Ovary (tissue), 10 donors: ENCODE measurements around the gene KRT33B. TPM values are rescaled to one million over a fixed set of nuclear protein-coding genes. Genes with fewer than 3 reads are reported as not detected.

Experiments
- DNase-seq, 5 donors: peaks; one replicate each; pipeline ENCODE4 v3.0.0-alpha.2; 2019 to 2020
- H3K27ac ChIP-seq, 2 donors: fragments of 200-600 bp; one replicate each; pipeline versions ENCODE4 v1.5.1 to v1.8.0; 2019 to 2022
- H3K27me3 ChIP-seq: fragments of 200-600 bp; one replicate; pipeline ENCODE4 v1.8.0; 2022
- H3K36me3 ChIP-seq: fragments of 200-600 bp; sonication (generic); one replicate; pipeline ENCODE4 v1.5.1; 2019
- H3K4me1 ChIP-seq: one replicate; pipeline ENCODE4 v1.8.1; 2013; ENCODE audit warnings: mild to moderate bottlenecking, moderate library complexity; ENCODE audit not compliant: insufficient read depth
- H3K4me3 ChIP-seq: fragments of 200-600 bp; sonication (generic); one replicate; pipeline ENCODE4 v1.5.1; 2017
- H3K9me3 ChIP-seq, 2 donors: fragments of 200-600 bp in 1 of 2; sonication (generic) in 1 of 2; one replicate each; pipeline versions ENCODE4 v1.5.1 to v1.8.1; 2013 to 2019; ENCODE audit warnings: mild to moderate bottlenecking in 1 of 2, moderate library complexity in 1 of 2
- EP300 ChIP-seq: sonication (generic); formaldehyde crosslinking; IDR thresholded peaks from one replicate; pipeline ENCODE4 v1.6.1; 2017; ENCODE audit warnings: antibody characterized with exemption
- POLR2A ChIP-seq: fragments of 450-650 bp; IDR thresholded peaks from one replicate; pipeline ENCODE4 v1.6.1; 2017; ENCODE audit warnings: antibody characterized with exemption, mild to moderate bottlenecking, moderate library complexity
- WGBS, 3 donors: extraction: QIAGEN DNeasy Blood & Tissue Kit in 1 of 3; methylation state at CpG; one replicate each; pipeline versions ENCODE4 v1.1.5 to v1.1.7; 2013 to 2017; 5-methylcytosine and 5-hydroxymethylcytosine counted together
- intact Hi-C, 4 donors: fragments of 100-400 bp; cut with DNase I; formaldehyde crosslinking; loops; one replicate each; pipeline versions ENCODE4 v1.11.0 to v1.15.1; 2022 to 2023
- long read RNA-seq, 3 donors: library from polyadenylated mRNA in 2 of 3; unstranded in 2 of 3; transcript quantifications; one replicate each; pipeline ENCODE4 v2.0.0 and lab custom pipeline, GENCODE V29; 2021 to 2026
- polyA plus RNA-seq, 2 donors: library from polyadenylated mRNA; stranded (reverse); fragments of 200-250 nt in 1 of 2; fragments of 350-450 nt in 1 of 2; fragmentation: Illumina TruSeq in 1 of 2; extraction: RNeasy Lipid Tissue Mini Kit (QIAGEN cat#74804) in 1 of 2; gene quantifications; one replicate each; pipeline ENCODE4 v1.2.3, GENCODE V29; 2013 to 2014
- total RNA-seq, 7 donors: library from RNA; depleted of rRNA in 2 of 7; stranded (reverse); fragments of >200 nt in 2 of 7; fragmentation: NEBNext Ultra II Directional in 3 of 7; extraction: Animal tissue kit (Norgen Biotek cat#: 25700) in 3 of 7; gene quantifications; one replicate each; pipeline versions ENCODE4 v1.1.0 to v1.2.4, GENCODE V29; 2016 to 2023
- TF ChIP-seq, protein P1 (sequence below), 3 donors: fragments of 450-650 bp in 2 of 3; fragments of 200-600 bp in 1 of 3; IDR thresholded peaks; one replicate each; pipeline versions ENCODE4 v1.5.1 to v1.8.0; 2016 to 2022; ENCODE audit warnings: antibody characterized with exemption in 3 of 3, mild to moderate bottlenecking in 1 of 3
- donor health status: DM: no; HTN: no; CAD: no; lungs with moderate emphysema.
- donor health status: DM: no; HTN: no; CAD: no.
- donor health status: Bipolar disorder and iron deficiency.
- donor health status: DM: yes; HTN: yes; CAD: no.
- donor health status: DM: no; HTN: no; CAD: no.
- donor health status: DM: yes; HTN: yes; CAD: no.

Gene KRT33B
- total RNA-seq (not detected), polyA plus RNA-seq (not detected)
- long read RNA-seq, donor 1, result 0 reads
- long read RNA-seq, donor 2, result 0 reads
- long read RNA-seq, donor 3, result 0 reads

GRCh38 chr17:41369713-41370112 lies at the start of gene KRT33B:
KRT33B (minus strand) TSS chr17:41369813; CDS start chr17:41369750, 63 bp downstream.
- 100% methylated on average over 1 of the region's 1 CpG for WGBS, 3 donors
- H3K4me3 ChIP-seq, result no peak within 1 kb of the TSS
- H3K4me1 ChIP-seq, result no peaks in the 10 kb centered on the region
- no peaks in the 10 kb centered on the region for H3K9me3 ChIP-seq
- no peak for DNase-seq
- no peaks in the 10 kb centered on the region for H3K27me3 ChIP-seq
- H3K36me3 ChIP-seq, result no peaks in the 10 kb centered on the region
- intact Hi-C loops, result no loop called here
- H3K27ac ChIP-seq, result no peak within 1 kb of the TSS
- TF ChIP-seq, protein P1, sequence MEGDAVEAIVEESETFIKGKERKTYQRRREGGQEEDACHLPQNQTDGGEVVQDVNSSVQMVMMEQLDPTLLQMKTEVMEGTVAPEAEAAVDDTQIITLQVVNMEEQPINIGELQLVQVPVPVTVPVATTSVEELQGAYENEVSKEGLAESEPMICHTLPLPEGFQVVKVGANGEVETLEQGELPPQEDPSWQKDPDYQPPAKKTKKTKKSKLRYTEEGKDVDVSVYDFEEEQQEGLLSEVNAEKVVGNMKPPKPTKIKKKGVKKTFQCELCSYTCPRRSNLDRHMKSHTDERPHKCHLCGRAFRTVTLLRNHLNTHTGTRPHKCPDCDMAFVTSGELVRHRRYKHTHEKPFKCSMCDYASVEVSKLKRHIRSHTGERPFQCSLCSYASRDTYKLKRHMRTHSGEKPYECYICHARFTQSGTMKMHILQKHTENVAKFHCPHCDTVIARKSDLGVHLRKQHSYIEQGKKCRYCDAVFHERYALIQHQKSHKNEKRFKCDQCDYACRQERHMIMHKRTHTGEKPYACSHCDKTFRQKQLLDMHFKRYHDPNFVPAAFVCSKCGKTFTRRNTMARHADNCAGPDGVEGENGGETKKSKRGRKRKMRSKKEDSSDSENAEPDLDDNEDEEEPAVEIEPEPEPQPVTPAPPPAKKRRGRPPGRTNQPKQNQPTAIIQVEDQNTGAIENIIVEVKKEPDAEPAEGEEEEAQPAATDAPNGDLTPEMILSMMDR (IDR thresholded peaks at IDR 0.05), result no peak
- TF ChIP-seq POLR2A, result no peak
- TF ChIP-seq EP300, result no peak

DNA sequence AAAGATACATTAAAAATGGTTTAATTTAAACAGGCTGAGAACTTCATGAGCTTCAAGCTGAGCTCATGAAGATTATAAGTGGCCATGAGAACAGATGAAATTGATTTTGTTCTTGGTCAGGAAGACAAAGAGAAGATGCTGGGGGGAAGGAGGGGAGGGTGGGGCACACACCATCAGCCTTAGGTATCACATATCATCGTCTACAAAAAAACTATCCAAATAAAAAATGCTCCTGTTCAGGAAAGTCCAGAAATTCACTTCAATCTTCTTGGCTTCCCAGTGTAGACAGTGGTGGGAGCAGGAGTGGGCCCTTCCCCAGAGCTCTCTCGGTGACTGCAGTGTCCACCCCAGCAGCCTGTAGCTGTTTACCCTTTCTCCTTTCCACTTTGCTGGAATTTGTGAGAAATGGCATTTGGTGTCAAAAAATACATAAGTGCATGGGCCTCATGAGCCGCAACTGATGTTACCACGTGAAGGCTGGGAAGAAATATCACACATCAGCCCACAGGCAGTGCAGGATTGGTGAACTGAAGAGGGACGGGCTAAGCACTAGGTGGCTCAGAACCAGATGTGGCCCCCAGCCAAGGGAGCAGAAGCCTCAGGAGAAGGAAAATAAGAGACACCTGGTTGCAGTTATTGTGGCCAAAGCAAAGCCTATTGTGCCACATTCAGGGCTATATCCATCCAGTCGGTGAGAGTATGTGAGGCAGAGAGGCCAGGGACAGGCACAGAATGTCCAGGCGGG lies 48.7 kb upstream of the KRT33B start:
- Histone ChIP-seq H3K9me3 (no peaks in the 10 kb centered on the region), H3K36me3 (no peaks in the 10 kb centered on the region), H3K4me3 (no peak overlapping the region), H3K27me3 (no peaks in the 10 kb centered on the region), H3K4me1 (peaks cover 36% of the 10 kb centered on the region), H3K27ac (no peak overlapping the region)
- TF ChIP-seq EP300 (no peak), POLR2A (no peak)
- TF ChIP-seq, protein P1 (IDR thresholded peaks at IDR 0.05), result no peak
- intact Hi-C loops, result loop anchor here in 2 of 4 donors (10.0 kb wide), 1 partner anchor 107 kb away; the partner anchor contains the start of gene KRT19 (in 2 of the 2)
- 61 to 73% (median 65%) methylated on average over 7 of the region's 7 CpGs for WGBS, 3 donors
- DNase-seq, result no peak

- Histone ChIP-seq H3K27ac (no peak overlapping the region), H3K36me3 (no peaks in the 10 kb centered on the region), H3K4me3 (no peak overlapping the region), H3K27me3 (no peaks in the 10 kb centered on the region), H3K9me3 (no peaks in the 10 kb centered on the region), H3K4me1 (peaks cover 36% of the 10 kb centered on the region)
- no peak for DNase-seq
- TF ChIP-seq POLR2A (no peak), EP300 (no peak)
- TF ChIP-seq, protein P1 (IDR thresholded peaks at IDR 0.05), result no peak
- WGBS, 3 donors, result 23 to 58% (median 33%) methylated on average over 4 of the region's 4 CpGs
- intact Hi-C loops, result loop anchor here in 2 of 4 donors (10.0 kb wide), 1 partner anchor 107 kb away; the partner anchor contains the start of gene KRT19 (in 2 of the 2)
Observed at GRCh38 chr17:41417576-41418015, 48.0 kb upstream of the KRT33B start.

- H3K4me3 ChIP-seq, result no peak overlapping the region
- intact Hi-C loops, result loop anchor here in 2 of 4 donors (10.0 kb wide), 1 partner anchor 108 kb away; the partner anchor contains the start of gene KRT19 (in 2 of the 2)
- DNase-seq, result no peak
- H3K4me1 ChIP-seq, result peaks cover 36% of the 10 kb centered on the region
- WGBS, 3 donors, result 88 to 98% (median 92%) methylated on average over 6 of the region's 6 CpGs
- no peak overlapping the region for H3K27ac ChIP-seq
- no peaks in the 10 kb centered on the region for H3K36me3 ChIP-seq
- no peaks in the 10 kb centered on the region for H3K9me3 ChIP-seq
- TF ChIP-seq POLR2A (no peak), EP300 (no peak)
- TF ChIP-seq, protein P1 (IDR thresholded peaks at IDR 0.05), result no peak
- no peaks in the 10 kb centered on the region for H3K27me3 ChIP-seq
Observed at GRCh38 chr17:41417127-41417526, 47.5 kb upstream of the KRT33B start.
